HG03558 (cell line): ENCODE results near the gene SBF2.

Experiments
- ATAC-seq: cut with Tn5 transposase; IDR thresholded peaks from one replicate; pipeline ENCODE4 v1.9.1; 2021; ENCODE audit warnings: moderate number of reproducible peaks; ENCODE audit not compliant: unreplicated experiment; ENCODE audit errors: extremely low read depth

SBF2 gene

GRCh38 chr11:10302744-10303557, 8.9 kb upstream of the SBF2 start:
- ATAC-seq = no peak

GRCh38 chr11:10302359-10302743, 8.3 kb upstream of the SBF2 start:
- no peak for ATAC-seq

- no peak for ATAC-seq
Measured at GRCh38 chr11:10301656-10302358, 7.8 kb upstream of the SBF2 start.

- ATAC-seq = peak; percentile 93
Measured at GRCh38 chr11:10298342-10298741, 4.3 kb upstream of the SBF2 start.

GRCh38 chr11:10295064-10295901, 1.3 kb upstream of the SBF2 start:
- no peak for ATAC-seq

- ATAC-seq = no peak
Measured at GRCh38 chr11:10294290-10294953, 403 bp upstream of the SBF2 start.

GRCh38 chr11:10291801-10292638, 2.0 kb downstream of the SBF2 start:
- no peak for ATAC-seq

GRCh38 chr11:10289765-10290380, 4.1 kb downstream of the SBF2 start:
- no peak for ATAC-seq

GRCh38 chr11:10288881-10289764, 4.9 kb downstream of the SBF2 start:
- no peak for ATAC-seq

GRCh38 chr11:10287766-10288715, 6.0 kb downstream of the SBF2 start:
- no peak for ATAC-seq

- no peak for ATAC-seq
Measured at GRCh38 chr11:10287140-10287539, 6.9 kb downstream of the SBF2 start.

GRCh38 chr11:10285148-10285802, 8.7 kb downstream of the SBF2 start:
- no peak for ATAC-seq

- no peak for ATAC-seq
Measured at GRCh38 chr11:10283991-10284390, 10.0 kb downstream of the SBF2 start.

GRCh38 chr11:10282117-10282516, 11.9 kb downstream of the SBF2 start:
- no peak for ATAC-seq

GRCh38 chr11:10275714-10276113, 18.3 kb downstream of the SBF2 start:
- ATAC-seq = no peak

GRCh38 chr11:10274726-10275125, 19.3 kb downstream of the SBF2 start:
- ATAC-seq = no peak
